Activated gamma-delta T cell treated with anti-CD3 and anti-CD28 coated beads, Interleukin-2, amount 50 U/mL, for 16 hours (primary cell): ENCODE measurements around the gene MUC3A.
"Not testable (repeated sequence)": the region's sequence is repeated elsewhere in the genome, so short reads cannot be mapped to it uniquely, and the experiment has no call there.

Experiments used
- DNase-seq: peaks from one replicate; pipeline ENCODE4 v3.0.0-alpha.2; 2020; ENCODE audit warnings: low read depth

The MUC3A gene

DNA sequence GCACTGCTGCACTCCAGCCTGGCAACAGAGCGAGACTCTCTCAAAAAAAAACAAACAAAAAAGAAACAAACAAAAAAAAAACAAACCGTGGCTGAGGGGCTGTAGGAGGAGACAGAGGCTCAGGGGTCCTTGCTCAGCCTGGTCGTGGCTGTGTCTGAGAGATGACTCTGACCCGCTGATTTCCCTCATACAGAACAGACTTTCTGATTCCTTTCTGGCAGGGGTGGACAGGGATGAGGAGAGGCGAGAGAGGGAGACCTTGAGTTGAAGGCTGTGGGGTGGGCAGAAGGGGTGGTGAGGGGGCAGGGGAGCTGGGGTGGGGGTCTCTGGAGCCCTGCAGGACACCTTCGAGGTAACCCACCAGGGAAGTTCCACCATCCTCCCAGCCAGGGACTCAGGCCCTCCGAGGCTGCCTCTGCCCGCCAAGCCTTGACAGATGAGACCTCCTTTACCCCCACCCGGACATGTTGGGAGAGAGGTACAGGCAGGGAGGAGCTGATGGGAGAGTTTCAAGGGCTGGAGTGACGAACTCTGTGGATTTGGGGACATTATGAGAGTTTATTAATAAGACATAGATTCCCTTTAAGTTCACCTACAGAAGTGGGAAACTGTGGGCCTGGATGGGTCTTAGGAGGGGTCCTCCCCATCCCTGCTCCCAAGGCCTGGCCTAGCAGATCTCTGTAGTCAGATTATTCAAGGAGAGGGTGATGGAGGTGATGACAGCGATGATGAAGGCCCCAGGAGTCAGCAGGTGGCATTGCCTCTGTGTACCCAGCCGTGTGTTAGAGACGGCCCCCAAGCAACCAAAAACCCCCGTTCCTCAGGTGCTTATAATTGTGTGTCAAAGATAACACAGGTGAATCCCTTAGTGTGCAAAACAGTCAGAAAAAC is 22.0 kb downstream of the MUC3A start:
- DNase-seq, result no peak

DNA sequence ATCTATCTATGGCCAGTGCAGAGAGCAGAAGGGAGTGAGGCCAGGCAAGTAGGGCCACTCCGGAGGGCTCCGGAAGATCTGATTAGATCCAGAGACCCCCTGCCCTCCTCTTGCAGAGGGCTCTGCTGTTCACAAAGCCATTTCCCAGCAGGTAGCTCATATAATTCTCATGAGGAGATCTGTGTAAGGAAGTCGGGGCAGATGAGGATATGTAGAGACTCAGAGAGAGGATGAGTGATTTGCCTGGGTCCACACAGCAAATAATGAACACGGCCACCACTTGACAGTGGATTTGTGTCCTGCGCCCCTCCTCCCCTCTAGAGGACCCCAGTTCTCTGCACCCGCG is 22.6 kb downstream of the MUC3A start:
- DNase-seq, result no peak

DNA sequence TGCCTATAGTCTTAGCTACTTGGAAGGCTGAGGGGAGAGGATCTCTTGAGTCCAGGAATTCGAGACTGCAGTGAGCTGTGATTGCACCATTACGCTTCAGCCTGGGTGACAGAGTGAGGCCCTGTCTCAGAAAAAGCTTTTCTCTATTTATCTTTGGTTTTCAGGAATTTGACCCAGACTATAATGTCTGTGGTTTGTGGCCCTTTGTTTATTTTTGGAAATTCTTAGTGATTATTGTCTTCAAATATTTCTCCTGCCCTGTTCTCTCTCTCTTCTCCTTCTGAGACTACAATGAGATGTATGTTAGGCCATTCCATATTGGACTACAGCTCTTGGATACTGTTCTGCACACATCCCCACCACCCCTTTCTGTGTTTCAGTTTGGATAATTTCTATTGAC is 24.7 kb downstream of the MUC3A start:
- no peak for DNase-seq

DNA sequence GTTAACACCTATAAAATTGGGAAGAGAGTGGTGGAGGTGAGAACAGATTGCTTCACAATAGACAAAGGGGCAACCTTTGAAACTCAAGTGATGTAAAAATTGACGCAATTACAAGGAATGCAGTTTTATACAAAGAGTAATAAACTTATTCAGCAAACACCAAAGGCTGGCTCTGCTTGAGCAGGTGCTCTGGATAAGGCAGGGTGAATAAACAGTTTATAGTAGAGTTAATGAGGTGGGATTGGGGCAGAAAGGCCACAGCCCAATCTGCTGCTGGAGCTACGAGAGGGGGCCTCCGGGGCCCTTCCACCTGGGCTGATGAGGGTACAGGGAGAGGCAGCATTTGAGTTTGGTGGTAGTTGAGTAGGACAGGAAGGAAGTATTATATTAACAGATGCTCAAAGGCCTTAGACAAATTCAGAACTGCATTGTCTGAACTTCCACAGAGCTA is 26.1 kb downstream of the MUC3A start:
- DNase-seq, result no peak

DNA sequence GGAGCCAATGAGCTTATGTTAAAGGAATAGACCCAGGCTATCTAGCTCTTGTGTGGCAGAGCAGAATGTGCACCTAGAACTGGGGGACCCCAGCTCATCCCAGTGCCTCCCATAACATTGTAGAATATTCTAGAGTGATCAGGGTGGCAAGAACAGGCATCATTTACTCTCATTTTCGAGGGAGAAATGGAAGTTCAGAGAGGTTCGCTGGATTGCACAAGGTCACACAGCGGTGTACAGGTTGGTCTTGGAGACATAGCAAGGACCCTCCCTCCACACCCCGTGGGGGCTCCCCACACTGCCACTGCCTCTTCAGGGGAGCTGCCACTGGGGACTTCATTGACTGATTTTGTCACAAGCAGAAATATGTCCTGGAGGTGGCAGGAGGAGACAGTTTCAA is 29.0 kb downstream of the MUC3A start:
- no peak for DNase-seq

DNA sequence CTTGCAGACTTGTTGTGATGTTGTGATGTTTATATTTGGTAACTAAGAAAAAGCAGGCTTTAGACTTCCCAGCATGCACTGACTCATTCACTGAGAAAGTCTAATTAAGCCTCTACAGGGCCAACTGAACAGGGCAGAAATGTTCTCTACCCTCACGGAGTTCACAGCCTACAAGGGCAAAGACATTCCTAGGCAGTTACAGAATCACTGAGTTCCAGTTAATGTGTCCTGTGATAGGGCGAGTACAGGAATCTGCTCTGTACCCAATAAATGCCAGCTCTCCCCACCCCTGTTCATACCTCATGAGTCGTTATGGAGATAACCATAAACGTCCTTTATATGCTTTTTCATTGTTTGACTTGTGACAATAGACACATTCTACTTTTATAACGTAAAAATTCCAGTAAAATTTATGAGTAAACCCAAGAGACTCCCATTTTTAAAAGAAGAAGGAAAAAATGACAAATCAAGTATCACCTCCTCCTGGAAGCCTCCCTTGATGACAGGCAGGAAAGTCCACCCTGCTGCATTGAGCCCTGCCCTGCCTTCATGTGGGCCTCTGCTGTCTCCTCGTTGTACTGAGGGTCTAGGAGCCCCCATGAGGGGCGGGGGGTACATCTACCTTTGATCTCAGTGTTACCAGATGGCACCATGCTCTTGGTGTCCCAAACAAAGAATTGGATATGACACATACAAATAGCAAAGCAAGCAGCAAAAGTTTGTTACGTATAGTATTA is 34.3 kb downstream of the MUC3A start:
- no peak for DNase-seq

DNA sequence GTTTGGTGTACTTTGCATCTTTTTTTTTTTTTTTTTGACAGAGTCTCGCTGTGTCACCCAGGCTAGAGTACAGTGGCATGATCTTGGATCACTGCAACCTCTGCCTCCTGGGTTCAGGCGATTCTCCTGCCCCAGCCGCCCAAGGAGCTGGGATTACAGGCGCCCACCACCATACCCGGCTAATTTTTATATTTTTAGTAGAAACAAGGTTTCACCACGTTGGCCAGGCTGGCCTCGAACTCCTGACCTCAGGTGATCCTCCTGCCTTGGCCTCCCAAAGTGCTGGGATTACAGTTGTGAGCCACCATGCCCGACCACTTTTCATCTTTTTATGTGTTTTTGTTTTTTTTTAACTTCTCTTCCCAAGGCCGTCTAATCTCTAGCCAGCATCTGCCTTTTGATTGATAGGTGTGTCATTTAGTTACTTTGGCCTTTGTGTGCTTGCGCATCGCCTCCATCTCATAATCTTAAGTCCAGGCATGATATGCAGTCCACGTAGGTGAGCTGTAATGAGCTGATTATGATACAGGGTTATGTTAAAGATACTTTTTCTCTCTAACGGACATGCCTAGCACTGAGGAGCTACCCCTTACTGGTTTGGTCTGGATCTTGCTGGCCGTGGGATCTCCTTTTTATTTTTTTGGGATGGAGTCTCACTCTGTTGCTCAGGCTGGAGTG is 35.0 kb downstream of the MUC3A start:
- not testable (repeated sequence) for DNase-seq

DNA sequence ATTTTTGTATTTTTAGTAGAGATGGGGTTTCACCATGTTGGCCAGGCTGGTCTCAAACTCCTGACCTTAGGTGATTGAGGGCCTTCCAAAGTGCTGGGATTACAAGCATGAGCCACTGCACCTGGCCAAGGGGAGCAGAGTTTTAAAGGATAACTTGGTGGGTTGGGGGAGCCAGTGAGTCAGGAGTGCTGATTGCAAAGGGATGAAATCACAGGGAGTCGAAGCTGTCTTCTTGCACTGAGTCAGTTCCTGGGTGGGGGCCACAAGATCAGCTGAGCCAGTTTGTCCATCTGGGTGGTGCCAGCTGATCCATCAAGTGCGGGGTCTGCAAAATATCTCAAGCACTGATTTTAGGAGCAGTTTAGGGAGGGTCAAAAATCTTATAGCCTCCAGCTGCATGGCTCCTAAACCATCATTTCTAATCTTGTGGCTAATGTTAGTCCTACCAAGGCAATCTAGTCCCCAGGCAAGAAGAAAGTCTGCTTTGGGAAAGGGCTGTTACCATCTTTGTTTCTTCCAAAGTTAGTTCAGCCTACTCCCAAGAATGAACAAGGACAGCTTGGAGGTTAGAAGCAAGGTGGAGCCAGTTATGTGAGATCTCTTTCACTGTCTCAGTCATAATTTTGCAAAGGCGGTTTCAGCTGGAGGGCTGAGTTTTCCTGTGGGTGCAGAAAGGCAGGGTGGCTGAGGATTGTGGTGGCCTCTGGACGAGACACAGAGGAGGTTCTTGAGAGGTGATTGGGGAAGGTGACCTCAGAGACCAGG is 35.9 kb downstream of the MUC3A start:
- DNase-seq, result not testable (repeated sequence)

DNA sequence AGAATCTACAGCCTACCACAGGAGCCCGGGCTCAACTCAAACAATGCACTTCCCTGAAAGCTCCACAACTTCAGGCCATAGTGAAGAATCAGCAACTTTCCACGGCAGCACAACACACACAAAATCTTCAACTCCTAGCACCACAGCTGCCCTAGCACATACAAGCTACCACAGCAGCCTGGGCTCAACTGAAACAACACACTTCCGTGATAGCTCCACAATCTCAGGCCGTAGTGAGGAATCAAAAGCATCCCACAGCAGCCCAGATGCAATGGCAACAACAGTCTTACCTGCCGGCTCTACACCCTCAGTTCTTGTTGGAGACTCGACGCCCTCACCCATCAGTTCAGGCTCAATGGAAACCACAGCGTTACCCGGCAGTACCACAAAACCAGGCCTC is 42.3 kb downstream of the MUC3A start:
- no peak for DNase-seq

DNA sequence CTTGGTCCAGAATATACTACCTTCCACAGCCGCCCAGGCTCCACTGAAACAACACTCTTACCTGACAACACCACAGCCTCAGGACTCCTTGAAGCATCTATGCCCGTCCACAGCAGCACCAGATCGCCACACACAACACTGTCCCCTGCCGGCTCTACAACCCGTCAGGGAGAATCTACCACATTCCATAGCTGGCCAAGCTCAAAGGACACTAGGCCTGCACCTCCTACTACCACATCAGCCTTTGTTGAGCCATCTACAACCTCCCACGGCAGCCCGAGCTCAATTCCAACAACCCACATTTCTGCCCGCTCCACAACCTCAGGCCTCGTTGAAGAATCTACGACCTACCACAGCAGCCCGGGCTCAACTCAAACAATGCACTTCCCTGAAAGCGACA is 42.9 kb downstream of the MUC3A start:
- DNase-seq, result not testable (repeated sequence)

DNA sequence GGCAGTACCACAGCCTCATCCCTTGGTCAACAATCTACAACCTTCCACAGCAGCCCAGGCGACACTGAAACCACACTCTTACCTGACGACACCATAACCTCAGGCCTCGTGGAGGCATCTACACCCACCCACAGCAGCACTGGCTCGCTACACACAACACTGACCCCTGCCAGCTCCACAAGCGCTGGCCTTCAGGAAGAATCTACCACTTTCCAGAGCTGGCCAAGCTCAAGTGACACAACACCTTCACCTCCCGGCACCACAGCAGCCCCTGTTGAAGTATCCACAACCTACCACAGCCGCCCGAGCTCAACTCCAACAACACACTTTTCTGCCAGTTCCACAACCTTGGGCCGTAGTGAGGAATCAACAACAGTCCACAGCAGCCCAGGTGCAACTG is 45.3 kb downstream of the MUC3A start:
- DNase-seq, result not testable (repeated sequence)

DNA sequence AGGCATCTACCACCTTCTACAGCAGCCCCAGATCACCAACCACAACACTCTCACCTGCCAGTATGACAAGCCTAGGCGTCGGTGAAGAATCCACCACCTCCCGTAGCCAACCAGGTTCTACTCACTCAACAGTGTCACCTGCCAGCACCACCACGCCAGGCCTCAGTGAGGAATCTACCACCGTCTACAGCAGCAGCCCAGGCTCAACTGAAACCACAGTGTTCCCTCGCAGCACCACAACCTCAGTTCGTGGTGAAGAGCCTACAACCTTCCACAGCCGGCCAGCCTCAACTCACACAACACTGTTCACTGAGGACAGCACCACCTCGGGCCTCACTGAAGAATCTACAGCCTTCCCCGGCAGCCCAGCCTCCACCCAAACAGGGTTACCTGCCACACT is 49.2 kb downstream of the MUC3A start:
- not testable (repeated sequence) for DNase-seq

DNA sequence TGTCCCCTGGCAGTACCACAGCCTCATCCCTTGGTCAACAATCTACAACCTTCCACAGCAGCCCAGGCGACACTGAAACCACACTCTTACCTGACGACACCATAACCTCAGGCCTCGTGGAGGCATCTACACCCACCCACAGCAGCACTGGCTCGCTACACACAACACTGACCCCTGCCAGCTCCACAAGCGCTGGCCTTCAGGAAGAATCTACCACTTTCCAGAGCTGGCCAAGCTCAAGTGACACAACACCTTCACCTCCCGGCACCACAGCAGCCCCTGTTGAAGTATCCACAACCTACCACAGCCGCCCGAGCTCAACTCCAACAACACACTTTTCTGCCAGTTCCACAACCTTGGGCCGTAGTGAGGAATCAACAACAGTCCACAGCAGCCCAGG is 50.0 kb downstream of the MUC3A start:
- not testable (repeated sequence) for DNase-seq

DNA sequence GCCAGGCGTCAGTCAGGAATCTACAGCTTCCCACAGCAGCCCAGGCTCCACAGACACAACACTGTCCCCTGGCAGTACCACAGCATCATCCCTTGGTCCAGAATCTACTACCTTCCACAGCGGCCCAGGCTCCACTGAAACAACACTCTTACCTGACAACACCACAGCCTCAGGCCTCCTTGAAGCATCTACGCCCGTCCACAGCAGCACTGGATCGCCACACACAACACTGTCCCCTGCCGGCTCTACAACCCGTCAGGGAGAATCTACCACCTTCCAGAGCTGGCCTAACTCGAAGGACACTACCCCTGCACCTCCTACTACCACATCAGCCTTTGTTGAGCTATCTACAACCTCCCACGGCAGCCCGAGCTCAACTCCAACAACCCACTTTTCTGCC is 50.7 kb downstream of the MUC3A start:
- not testable (repeated sequence) for DNase-seq

DNA sequence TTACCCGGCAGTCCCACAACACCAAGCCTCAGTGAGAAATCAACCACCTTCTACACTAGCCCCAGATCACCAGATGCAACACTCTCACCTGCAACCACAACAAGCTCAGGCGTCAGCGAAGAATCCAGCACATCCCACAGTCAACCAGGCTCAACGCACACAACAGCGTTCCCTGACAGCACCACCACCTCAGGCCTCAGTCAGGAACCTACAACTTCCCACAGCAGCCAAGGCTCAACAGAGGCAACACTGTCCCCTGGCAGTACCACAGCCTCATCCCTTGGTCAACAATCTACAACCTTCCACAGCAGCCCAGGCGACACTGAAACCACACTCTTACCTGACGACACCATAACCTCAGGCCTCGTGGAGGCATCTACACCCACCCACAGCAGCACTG is 53.0 kb downstream of the MUC3A start:
- not testable (repeated sequence) for DNase-seq

DNA sequence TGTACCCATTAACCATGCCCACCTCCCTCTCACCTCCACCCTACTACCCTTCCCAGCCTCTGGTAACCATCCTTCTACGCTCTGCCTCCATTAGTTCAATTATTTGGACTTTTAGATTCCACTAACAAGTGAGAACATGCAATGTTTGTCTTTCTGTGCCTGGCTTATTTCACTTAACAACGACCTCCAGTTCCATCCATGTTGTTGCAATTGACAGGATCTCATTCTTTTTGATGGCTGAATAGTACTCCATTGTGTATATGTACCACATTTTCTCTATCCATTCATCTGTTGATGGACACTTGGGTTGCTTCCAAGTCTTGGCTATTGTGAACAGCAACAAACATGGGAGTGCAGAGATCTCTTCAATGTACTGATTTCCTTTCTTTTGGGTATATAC is 58.0 kb downstream of the MUC3A start:
- DNase-seq, result not testable (repeated sequence)

DNA sequence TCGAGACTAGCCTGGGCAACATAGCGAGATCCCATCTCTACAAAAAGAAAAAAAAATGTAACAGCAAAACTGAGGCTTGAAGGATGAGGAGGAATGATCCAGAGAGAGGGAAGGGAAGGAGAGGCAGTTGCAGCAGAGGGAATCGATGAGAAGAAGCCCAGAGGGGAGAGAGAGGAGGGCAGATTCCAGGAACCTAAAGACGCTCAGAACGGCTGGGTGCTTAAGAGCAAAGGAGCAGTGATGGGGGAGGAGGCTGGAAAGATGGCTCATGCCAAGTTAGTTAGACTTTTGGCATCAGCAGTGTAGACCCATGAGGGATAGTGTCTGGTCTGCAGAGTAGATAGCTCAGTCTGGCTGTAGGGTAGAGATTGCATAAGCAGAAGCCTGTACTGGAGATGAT is 60.3 kb downstream of the MUC3A start:
- DNase-seq, result no peak

DNA sequence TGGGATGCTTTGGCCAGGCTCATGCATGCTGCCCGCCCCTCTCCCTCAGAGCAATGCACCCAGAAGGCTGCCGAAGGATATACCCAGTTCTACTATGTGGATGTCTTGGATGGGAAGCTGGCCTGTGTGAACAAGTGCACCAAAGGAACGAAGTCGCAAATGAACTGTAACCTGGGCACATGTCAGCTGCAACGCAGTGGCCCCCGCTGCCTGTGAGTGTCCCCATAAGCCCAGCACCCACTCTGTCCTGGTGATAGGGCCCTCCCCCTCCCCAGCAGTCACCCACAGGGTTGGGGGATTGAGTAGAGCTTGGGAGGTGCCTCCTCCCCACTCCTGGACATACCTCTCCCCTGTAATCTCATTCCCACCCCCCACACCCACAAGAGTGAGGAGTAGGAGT is 63.6 kb downstream of the MUC3A start:
- DNase-seq, result no peak

DNA sequence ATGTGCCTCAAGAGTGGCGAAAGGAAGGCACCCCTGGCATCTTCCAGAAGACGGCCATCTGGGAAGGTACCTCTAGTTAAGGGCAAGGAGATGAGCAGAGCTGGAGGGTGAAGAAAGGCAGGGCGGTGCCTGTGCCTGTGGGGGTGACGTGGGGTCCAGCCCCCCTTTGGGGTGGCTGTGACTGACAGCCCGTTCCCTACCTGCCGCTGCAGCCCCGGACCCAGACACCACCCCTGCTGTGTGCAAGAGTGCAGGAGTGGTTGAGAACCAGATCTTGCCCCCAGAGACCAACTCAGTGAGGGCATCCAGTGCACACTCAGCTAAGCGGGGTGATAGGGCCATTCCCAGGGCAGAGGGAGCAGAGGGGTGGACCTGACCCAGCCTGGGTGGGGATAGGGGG is 66.3 kb downstream of the MUC3A start:
- no peak for DNase-seq

DNA sequence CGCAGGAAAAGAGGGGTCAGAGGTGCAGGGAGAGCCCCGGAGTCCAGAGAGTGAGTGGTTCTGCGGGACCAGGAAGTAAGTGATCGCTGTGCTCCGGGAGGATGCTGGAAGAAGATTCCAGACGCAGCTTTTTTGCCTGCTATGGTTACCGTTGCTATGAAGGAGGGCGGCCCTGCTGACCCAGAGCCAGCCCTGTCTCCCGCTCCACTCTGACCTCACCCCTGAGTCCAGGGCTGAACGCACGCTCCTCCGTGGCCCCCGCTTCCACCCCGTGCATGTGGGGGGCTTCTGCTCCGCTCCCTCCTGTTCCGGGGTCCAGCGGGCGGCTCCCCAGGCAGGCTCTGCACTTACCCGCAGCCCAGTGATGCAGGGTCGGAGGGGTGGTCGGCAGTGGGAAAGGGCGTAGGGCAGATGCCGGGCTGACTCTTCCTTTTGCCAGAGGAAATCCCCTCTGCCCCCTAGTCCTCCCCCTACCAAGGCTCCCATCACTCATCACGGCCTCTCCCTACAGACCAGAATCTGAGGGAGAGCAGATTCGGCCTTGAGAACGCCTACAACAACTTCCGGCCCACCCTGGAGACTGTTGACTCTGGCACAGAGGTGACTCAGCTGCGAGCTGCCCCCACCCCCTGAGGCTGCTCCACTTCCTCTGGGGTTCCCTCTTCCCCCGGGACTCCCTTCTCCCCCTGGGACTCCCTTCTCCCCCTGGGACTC is 67.9 kb downstream of the MUC3A start:
- peak; percentile 52 for DNase-seq
